ENCODE results near the gene MORN1.

The MORN1 gene

GRCh38 chr1:2324553-2325366, 66.6 kb downstream of the MORN1 start:
- DNase-seq (ENCODE audit: insufficient read length, low spot score) (no peak), FAIRE-seq (no peak)

- no peak for DNase-seq (ENCODE audit: insufficient read length, low spot score)
- no peak for FAIRE-seq
Observed at GRCh38 chr1:2323451-2323974, 67.8 kb downstream of the MORN1 start.

GRCh38 chr1:2322581-2323211, 68.7 kb downstream of the MORN1 start:
- FAIRE-seq (no peak), DNase-seq (ENCODE audit: insufficient read length, low spot score) (no peak)

GRCh38 chr1:2322065-2322571, 69.2 kb downstream of the MORN1 start:
- FAIRE-seq = no peak
- no peak for DNase-seq (ENCODE audit: insufficient read length, low spot score)

- FAIRE-seq (no peak), DNase-seq (ENCODE audit: insufficient read length, low spot score) (no peak)
Observed at GRCh38 chr1:2320760-2321667, 70.3 kb downstream of the MORN1 start.

GRCh38 chr1:2320006-2320405, 71.3 kb downstream of the MORN1 start:
- FAIRE-seq (no peak), DNase-seq (ENCODE audit: insufficient read length, low spot score) (no peak)

- no peak for DNase-seq (ENCODE audit: insufficient read length, low spot score)
- FAIRE-seq = no peak
Observed at GRCh38 chr1:2319291-2319690, 72.1 kb downstream of the MORN1 start.

- DNase-seq (ENCODE audit: insufficient read length, low spot score) (no peak), FAIRE-seq (no peak)
Observed at GRCh38 chr1:2318314-2319278, 72.8 kb downstream of the MORN1 start.

GRCh38 chr1:2317230-2318065, 73.9 kb downstream of the MORN1 start:
- FAIRE-seq = no peak

GRCh38 chr1:2316451-2316961, 74.8 kb downstream of the MORN1 start:
- no peak for DNase-seq (ENCODE audit: insufficient read length, low spot score)
- no peak for FAIRE-seq

More at GRCh38 chr1:2317230-2318065, 73.9 kb downstream of the MORN1 start:
- DNase-seq (ENCODE audit: insufficient read length, low spot score) = no peak

- no peak for FAIRE-seq
- no peak for DNase-seq (ENCODE audit: insufficient read length, low spot score)
Observed at GRCh38 chr1:2315674-2316450, 75.5 kb downstream of the MORN1 start.

- FAIRE-seq (no peak), DNase-seq (ENCODE audit: insufficient read length, low spot score) (peak; percentile 93)
Observed at GRCh38 chr1:2314803-2315673, 76.3 kb downstream of the MORN1 start.

GRCh38 chr1:2314273-2314802, 77.0 kb downstream of the MORN1 start:
- DNase-seq (ENCODE audit: insufficient read length, low spot score) (no peak), FAIRE-seq (no peak)

GRCh38 chr1:2313651-2314261, 77.6 kb downstream of the MORN1 start:
- DNase-seq (ENCODE audit: insufficient read length, low spot score) (no peak), FAIRE-seq (no peak)

- FAIRE-seq = no peak
- DNase-seq (ENCODE audit: insufficient read length, low spot score) = no peak
Observed at GRCh38 chr1:2312515-2313301, 78.6 kb downstream of the MORN1 start.

Data from GM19239 (cell line).